C4-2B (cell line): ENCODE measurements around the gene RIBC1.
"Not testable (repeated sequence)": the region's sequence is repeated elsewhere in the genome, so short reads cannot be mapped to it uniquely, and the experiment has no call there.

Experiments used
- H3K27ac ChIP-seq: fragments of 450-650 bp; 2 replicates; pipeline ENCODE4 v1.5.1; 2017
- ZFX ChIP-seq: fragments of 450-650 bp; IDR thresholded peaks from 2 replicates; pipeline ENCODE4 v1.6.1; 2017
- TF ChIP-seq, protein P1 (sequence below): fragments of 450-650 bp; conservative IDR thresholded peaks from 2 replicates; pipeline ENCODE4 v1.5.1; 2017; ENCODE audit warnings: mild to moderate bottlenecking

RIBC1 gene

DNA sequence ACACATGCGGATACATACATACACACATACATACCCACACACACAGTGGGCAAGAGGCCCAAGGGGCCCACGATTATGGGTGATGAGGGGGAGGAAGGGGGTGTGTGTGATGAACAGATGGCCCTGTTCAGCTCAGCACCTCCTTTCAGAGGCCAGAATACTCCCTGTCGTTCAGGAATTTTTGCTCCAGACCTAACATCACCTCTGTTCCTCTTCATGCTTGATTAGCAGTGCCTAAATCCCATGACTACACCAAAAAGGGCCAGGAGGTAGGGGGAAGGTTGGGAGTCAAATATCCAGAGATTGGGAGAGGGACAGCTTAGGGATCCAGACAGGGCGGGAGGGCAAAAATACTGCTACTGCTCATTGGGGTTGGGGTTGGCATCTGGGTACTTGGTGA lies 42.9 kb upstream of the RIBC1 start:
- TF ChIP-seq, protein P1, sequence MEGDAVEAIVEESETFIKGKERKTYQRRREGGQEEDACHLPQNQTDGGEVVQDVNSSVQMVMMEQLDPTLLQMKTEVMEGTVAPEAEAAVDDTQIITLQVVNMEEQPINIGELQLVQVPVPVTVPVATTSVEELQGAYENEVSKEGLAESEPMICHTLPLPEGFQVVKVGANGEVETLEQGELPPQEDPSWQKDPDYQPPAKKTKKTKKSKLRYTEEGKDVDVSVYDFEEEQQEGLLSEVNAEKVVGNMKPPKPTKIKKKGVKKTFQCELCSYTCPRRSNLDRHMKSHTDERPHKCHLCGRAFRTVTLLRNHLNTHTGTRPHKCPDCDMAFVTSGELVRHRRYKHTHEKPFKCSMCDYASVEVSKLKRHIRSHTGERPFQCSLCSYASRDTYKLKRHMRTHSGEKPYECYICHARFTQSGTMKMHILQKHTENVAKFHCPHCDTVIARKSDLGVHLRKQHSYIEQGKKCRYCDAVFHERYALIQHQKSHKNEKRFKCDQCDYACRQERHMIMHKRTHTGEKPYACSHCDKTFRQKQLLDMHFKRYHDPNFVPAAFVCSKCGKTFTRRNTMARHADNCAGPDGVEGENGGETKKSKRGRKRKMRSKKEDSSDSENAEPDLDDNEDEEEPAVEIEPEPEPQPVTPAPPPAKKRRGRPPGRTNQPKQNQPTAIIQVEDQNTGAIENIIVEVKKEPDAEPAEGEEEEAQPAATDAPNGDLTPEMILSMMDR, result no peak
- no peak for TF ChIP-seq ZFX
- no peak overlapping the region for H3K27ac ChIP-seq

DNA sequence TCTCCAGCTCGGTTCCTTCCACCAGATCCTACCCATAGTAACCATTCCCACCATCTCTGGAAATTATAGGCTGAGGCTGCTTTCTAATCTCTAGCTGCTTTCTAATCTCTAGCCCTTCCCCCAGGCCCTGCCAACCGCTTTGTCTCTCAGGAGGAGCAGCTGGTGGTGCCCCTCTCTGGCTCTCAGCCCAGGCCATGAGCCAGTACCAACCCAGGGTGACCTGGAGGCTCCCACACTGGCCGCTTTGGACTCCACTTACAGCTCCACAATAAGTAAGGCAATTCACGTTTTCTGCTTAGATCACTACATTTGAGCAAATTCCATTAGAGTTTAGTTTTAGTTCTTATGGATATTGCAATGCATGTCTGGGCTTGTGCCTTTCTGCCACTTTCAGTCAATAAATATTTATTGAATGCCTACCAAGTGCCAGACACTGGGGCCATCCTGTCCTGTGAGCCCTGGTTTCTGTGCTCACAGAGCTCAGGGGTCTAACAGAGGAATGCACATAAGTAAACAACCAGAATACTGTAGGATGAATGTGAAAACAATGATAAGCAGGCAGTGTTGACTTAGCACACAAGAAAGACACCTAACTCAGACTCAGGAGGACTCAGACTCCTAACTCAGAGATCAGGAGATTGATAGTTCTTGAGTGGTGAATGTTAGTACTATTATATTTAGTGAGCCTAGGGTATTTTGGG lies 39.1 kb upstream of the RIBC1 start:
- TF ChIP-seq, protein P1, result no peak
- no peak for TF ChIP-seq ZFX
- H3K27ac ChIP-seq, result no peak overlapping the region

DNA sequence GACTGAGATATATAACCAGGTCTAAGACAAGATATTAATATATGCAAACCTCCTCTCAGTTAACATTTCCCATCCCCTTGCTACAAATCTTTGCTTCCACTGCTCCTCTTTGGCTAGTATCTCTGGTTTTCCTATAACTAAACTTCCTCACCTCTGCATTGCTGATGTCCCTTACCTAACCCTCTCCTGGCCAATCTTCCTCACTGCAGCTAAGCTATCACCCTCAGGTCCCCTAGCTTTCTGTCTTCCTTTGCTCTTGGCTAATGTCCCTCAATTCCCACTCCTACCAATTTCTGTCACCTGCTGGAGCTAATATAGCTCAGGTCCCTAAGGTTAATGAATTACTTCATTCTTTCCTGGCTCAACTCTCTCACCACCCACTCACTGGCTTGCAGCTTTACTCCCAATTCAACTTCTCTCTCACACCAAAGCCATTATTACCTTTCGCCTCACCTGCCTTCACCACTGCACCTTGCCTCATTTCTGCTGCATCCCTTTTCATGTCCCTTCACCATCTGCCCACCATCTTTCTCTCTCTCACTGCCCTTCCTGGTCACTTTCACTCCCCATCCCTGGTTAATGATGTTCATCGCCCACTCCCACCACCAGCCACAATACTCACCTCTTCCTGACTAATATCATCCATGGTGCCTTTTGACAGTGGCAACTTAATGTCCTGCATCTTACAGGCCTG lies 26.9 kb upstream of the RIBC1 start:
- H3K27ac ChIP-seq, result no peak overlapping the region
- TF ChIP-seq, protein P1, result no peak
- no peak for TF ChIP-seq ZFX

DNA sequence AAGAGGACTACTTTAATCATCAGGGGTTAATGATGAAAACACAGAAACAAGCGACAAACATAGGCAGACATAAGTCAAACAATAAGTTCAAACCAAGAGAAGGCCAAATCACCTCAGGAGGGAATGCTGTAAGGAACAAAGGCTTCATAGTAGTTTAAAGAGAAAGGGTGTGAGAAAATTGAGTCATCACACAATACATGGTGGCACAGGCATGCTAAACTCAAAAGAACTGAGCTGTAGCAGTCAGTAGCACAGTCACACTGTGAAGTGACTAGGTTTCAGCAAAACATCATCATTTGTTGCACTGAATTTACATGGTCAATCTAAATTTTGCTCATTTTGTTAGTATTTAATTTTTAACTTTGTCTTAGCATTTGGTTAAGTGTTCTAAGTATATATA lies 24.5 kb upstream of the RIBC1 start:
- TF ChIP-seq, protein P1, result no peak
- no peak for TF ChIP-seq ZFX
- no peak overlapping the region for H3K27ac ChIP-seq

DNA sequence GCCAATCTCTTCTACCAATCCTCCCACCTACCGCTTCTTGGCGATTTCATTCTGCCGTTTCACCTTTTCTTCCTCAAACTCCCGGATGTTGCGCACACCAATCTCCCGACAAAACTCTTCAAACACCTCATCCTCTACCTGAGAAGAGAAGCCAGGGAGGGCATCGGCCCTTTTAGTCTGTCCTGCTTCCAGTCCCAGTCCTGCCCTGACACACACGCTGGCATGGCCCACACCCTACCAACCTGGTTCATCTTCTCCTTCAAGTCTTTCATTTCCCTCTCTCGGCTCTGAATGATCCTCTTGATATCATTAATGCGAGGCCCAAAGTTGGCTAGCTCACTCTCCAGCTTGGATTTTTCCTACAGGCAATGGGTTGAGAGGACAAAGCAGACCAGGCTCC lies 19.1 kb upstream of the RIBC1 start:
- no peak overlapping the region for H3K27ac ChIP-seq
- TF ChIP-seq, protein P1, result no peak
- TF ChIP-seq ZFX, result no peak

DNA sequence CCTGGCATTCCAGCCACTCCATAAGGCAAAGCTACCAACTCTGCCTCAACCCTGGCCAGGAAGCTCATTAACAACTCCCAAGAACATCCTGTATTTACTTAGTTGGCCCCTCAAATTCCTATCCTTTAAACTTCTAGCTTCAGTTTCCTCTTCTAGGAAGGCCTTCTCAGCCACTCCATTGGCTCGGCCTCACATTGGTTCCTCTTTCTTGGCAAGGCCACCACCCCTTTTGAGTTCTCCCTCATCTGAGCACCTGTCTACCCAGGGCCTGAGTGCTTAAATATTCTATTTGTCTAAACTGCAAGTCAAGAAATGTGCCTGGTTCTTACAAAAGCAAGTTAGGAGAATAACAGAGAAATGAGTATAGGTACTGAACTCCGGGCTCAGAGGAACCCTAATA lies 10.2 kb upstream of the RIBC1 start:
- H3K27ac ChIP-seq, result no peak overlapping the region
- TF ChIP-seq ZFX, result no peak

DNA sequence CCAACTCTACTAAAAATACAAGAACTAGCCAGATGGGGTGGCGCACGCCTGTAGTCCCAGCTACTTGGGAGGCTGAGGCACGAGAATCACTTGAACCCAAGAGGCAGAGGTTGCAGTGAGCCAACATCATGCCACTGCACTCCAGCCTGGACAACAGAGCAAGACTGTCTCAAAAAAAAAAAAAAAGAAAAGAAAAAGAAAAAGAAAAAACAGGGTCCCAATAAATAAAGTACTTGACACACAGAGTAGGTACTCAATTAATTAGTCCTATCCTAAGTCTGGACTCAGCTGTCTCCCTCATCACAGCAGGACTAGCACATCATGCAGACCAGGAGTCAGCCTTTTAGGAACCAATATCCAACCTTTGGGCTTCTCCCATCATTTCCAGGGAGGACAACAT lies 2.3 kb upstream of the RIBC1 start:
- H3K27ac ChIP-seq, result not testable (repeated sequence)

DNA sequence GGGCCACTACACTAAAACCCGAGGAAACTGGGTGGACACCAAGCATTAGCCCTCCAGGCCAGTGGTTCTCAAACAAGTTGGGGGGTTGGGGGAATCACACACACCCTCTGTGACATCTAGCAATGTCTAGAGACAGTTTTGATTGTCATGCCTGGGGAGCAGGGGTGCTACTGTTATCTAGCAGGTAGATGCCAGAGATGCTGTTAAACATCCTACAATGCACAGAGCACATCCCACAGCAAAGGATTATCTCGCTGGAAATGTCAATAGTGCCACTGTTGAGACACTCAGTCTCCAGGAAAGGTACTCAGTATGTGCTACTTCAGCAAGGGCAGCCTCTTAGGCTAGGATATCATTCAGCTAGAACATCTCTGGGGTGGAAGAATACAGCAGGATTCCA lies 1.5 kb upstream of the RIBC1 start:
- TF ChIP-seq, protein P1, result no peak
- no peak for TF ChIP-seq ZFX
- H3K27ac ChIP-seq, result peak overlapping the region; percentile 94; the same call in 1 of the 2 replicates
